NCI-H82 treated with DMSO at 0.1 percent for 48 hours (cell line): Measurements from ENCODE around the gene CCL20.
A peak's percentile ranks its signal among the peaks of the same experiment; 100 is the strongest.
"Not testable (repeated sequence)": the region's sequence is repeated elsewhere in the genome, so short reads cannot be mapped to it uniquely, and the experiment has no call there.

Experiments used
- DNase-seq: peaks from one replicate; lab custom pipeline; 2025; ENCODE audit not compliant: unreplicated experiment; lab: John Stamatoyannopoulos, UW

Gene CCL20

DNA sequence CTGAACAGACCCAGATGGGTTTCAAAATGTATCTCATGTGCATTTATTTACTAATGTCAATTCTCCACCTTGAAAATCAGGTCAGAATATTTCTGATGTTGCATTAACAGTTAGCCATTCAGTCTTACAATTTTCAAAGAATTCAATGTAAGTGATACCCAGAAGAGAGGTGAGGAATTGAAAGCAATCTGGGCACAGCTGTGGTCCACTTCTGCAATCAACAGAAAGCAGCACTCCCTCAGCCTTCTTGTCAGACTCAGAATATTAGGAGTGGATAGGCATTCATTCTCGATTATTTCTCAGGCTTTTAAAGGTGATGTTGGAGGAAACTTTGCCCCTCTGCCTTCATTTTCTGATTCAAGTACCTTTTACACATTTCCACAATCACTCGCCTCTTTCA, 15.7 kb downstream of the CCL20 start:
- no peak for DNase-seq

DNA sequence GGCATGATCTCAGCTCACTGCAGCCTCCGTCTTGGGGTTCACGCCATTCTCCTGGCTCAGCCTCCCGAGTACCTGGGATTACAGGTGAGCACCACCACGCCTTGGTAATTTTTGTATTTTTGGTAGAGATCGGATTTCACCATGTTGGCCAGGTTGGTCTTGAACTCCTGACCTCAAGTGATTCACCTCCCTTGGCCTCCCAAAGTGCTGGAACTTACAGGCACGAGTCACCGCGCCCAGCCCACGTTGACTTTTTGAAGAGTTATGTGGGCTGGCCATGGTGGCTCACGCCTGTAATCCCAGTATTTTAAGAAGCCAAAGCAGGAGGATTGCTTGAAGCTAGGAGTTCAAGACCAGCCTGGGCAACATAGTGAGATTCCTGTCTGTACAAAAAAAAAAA, 20.8 kb downstream of the CCL20 start:
- DNase-seq: no peak

DNA sequence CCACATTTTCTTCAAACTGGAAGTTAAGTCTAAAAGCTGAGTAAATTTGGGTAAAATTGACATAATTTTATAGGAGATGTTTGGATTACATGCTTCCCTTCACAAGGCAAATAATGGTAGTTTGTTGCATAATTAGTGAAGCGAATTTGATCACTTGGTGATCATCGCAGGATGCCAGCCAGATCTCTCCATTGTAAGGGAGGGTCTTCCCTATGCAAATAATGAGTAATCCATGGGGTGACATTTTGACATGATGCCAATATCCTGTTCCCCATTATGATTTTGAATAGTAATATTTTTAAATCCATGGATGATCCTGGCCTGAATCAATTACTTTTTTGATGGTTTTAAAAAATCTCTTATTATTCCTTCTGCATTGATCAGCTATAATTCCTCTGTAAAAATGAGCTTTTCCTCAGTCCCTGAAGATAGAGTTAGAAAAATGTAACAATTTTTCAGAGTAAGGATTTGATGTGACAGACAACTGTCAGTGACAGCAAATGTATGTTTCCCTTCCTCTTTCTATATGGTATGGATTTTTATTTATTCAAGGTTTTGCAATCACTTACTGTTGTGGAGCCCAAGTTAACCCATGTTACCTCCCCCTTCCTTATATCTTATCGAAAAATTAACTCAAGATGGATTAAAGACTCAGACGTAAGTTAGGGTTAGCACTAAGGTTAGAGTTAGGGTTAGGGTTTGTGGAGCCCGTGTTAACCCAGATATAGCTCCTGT, 21.4 kb downstream of the CCL20 start:
- no peak for DNase-seq

DNA sequence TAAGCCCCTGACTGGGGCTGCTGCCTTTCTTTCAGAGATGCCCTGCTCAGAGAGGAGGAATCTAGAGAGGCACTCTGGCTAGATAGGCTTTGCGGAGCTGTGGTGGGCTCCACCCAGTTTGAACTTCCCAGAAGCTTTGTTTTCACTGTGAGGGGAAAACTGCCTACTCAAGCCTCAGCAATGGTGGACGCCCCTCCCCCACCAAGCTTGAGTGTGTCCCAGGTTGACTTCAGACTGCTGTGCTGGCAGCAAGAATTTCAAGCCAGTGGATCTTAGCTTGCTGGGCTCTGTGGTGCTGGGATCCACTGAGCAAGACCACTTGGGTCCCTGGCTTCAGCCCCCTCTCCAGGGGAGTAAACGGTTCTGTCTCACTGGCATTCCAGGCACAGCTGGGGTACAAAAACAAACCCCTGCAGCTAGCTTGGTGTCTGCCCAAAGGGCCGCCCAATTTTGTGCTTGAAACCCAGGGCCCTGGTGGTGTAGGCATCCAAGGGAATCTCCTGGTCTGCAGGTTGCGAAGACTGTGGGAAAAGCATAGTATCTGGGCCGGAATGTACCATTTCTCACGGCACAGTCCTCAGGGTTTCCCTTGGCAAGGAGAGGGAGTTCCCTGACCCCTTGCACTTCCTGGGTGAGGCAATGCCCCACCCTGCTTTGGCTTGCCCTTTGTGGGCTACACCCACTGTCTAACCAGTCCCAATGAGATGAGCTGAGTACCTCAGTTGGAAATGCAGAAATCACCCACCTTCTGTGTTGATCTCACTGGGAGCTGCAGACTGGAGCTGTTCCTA, 25.9 kb downstream of the CCL20 start:
- not testable (repeated sequence) for DNase-seq

DNA sequence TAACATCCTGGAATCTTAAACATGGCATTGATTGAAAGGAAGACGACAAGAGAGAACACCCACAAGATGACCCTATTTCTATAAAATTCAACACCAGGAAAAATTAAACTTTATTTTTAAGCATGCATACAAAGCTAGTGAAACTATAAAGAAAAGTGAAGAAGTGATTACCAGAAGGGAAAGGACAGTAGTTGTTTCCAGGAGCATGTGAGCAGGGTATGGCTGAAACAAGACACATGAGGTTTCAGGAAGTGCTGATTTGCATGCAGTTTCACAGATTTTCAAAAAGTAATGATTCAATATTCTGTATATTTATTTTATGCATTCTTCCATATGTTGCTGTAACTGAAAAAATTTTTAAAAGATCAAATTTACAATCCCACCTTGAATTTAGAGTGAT, 33.2 kb downstream of the CCL20 start:
- no peak for DNase-seq

DNA sequence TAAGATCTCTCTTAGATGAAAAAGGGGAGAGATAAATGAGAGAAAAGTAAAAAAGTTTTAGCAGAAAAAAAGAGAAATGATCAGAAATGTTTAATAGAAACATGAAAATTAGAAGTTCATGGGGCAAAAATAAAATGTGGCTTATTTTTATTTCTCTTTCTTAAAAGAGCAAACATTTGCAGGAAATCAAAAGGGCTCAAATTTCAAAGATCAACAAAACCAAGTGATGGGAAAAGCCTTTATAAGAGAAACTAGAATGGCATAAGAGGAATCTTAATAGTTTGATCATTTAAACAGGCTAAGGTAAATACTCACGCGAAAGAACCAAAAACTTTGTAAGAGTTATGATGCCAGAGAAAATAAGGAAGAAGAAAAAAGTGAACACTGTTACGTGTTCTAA, 34.5 kb downstream of the CCL20 start:
- no peak for DNase-seq

DNA sequence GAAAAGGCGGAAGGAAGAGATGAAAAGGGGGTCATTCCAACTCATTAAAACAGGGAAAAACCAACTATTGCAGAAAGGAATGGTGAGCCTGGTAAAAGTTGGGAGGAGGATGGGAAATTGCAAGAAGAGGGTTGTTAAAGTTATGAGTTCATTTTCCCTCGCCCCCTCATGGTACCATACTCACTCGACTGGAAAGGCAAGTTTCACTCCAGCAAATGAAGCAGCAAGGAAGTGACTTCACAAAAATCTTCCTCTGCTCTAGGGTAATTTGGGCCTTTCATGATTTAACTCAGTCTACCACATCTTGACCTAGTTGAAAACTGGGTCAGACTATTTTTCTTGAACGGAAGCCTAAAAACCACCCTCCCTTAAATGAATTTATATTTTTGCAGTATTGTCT, 34.9 kb downstream of the CCL20 start:
- no peak for DNase-seq

DNA sequence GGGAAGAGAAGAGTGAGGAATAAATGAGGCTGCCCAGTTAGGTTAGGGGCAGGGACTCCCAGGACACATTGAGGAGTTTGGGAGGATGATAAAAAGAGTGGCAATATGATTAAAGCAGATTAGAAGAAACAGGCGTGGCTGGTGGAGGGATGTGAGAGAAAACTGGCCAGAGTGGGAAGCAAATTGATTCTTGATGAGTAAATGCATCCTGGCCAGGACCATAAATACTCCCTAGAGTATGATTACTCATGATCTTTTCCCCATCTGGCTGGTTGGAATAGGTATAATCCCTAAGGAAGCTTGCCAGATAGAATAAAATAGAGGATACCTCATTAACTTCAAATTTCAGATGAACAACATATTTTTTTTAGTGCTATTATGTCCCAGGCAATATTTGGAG, 36.3 kb downstream of the CCL20 start:
- no peak for DNase-seq

DNA sequence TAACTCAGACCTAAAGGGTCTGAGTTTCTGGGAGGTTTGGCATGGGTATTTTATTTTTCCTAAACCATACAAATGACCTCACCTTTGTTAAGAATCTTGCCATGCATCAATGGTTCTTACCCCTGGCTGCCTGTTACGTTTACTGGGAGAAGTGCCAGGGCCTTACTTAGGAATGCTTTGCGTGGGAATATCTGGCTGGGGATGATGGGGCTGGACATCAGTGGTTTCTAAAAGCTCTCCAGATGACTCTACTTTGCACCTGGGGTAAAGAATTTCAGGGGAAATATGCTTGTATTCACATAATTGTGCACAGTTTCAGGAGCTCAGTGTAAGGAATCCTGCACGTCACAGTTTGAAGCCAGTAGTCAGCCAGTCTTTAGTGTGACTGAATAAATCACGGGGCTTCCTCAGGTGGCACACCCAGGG, 39.6 kb downstream of the CCL20 start:
- DNase-seq: no peak

DNA sequence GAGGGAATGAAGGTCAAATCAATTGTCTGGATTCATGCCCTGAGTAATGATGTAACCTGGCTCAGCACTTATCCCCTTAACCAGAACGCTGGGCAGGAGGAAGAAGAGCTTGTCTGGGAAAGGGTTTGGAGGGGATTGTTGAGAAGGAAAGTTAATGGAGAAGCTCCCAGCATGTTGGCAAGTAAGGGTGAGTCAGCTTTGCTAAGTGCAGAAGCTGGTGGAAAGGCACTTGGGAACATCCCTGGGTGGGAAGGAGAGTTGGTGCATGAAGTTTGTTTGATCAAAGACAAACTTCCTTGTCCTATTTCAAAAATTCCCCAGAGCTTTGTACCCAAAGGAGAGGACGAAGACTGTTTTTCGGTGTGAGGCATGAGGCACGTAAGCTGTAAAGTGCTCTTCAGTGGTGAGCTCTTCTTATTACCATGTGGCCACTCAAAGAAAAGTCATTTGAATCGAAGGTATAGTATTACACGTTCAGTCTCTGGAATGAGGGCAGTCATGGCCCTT, 40.2 kb downstream of the CCL20 start:
- DNase-seq: no peak

DNA sequence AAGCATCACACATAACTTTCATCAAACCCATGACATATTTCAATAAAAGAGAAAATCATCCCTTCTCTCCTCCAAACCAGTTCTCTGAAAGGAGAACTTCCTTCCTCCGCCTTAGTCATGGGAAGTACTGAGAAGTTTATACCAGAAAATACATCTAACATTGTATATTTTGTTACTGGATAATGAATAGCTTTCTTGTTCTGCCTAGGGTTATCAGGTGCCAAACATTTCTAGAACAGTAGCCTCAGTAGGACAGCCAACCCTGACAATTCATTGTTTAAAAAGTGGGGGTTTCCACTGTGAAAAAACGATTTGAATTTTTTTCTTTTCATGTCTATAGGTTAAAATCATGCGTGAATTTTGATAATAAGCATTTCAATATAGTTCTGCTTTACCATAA, 41.8 kb downstream of the CCL20 start:
- no peak for DNase-seq

DNA sequence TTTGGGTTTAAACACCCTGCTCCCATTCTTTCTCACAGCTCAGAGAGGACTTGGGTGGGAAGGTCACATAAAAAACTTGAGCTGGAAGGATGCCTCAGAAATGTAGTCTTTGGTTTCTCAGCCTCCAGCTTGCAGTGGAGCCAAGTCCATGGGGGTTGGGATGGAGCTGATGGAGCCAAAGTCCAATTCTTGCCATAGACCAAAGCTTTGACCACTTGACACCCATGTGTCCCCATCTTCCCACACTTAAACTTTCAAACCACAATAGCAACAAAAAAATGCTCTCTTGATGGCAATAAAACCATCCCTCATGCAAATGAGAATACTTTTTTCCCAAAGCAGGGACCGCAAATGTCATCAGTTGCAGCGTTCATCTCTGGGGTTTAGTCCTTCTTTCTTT, 43.1 kb downstream of the CCL20 start:
- DNase-seq: no peak

DNA sequence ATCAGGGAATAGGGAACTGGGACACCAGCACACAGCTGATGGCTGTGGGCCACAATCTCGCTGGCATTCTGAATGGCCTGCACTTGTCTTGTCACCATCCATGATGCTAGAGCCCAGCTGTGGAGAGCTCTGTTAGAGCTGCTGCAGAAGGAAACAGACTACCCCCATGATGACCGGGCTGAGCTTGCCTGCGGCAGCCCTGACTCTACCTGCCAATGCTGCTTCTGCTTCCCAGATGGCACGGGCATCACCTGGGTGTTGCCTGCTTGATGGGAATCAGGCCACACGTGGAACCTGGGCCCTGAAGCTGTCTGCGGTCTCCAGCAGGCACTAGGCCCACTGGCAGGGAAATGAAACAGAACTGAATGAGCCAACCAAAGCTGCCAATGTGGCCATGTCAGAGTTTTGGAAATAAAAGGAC, 46.6 kb downstream of the CCL20 start:
- DNase-seq: no peak

DNA sequence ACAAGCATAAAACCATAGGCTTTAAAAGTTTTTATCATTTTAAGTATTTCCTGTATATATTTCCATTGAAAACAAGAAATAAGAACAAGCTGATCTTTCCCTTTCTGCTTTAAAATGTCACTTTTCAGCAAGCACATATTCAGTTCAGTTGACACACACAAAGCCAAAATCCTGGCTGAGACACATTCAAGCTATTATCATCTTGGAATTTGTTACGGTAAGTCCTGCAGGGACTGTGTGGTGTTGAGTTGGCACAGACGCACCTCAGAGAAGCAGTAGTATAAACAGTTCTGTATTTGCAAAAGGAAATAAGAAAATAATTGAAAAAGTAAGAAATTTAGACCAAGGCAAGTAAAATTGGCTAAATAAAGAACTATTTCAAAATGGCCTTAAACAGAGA, 47.4 kb downstream of the CCL20 start:
- no peak for DNase-seq

DNA sequence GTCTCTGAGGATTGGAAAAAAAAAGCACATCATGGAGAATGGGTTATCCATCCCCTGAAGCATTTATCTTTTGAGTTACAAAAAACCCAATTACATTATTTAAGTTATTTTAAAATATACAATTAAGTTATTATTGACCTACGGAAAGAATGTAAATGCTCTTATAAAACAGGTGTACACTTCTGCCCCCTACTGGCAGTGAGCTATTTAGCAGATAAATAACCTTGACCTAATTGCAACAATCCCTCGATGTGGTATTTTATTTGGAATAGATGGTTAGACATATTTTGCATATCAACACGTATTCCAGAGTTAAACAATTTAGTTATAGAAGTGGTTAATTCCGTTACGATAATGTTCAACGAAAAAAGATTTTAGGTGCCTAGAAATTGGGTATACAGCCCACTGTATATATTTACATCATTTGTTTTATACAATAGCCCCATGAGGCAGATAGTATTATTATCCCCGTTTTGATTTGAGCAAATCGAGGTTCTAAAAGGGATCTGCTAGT, 48.6 kb downstream of the CCL20 start:
- DNase-seq: peak; percentile 8

DNA sequence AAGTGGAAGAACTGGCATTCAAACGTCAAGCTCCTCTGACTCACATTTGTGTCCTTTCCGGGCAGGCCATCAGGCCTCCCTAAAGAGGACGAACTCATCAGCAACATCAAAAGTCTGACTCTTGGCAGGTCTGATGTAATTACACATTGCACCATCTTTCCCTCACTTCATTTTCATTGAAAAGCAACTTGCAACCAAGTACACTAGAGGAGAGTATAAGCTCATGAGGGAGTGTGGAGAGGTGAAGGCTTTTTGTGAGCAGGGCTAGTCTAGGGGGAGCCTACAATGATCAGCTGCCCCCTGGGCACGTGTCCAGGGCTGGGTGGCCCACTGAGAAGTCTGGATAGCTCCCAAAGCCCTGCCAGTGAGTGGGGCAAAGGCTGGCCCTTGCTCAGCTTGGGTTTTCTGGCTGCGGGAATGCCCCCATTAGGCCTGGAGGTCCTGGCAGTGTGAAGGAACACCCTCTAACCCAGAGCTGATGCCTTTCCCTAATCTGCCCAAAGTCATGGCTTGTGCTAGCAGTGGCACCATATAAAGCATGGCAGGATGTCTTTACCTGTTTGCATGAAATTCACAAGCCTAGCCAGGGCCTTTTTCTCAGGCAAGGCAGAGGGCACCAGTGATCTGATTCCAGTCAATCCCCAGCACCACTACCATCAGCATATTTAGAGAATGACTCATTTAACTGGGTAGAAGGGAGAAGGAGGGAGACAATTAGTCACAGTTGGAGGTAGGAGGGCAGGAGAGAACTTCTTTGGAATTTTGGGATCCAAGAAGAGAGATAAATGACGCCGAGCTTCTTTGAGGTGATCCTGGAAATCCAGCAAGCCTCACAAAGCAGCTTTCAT, 49.3 kb downstream of the CCL20 start:
- no peak for DNase-seq

DNA sequence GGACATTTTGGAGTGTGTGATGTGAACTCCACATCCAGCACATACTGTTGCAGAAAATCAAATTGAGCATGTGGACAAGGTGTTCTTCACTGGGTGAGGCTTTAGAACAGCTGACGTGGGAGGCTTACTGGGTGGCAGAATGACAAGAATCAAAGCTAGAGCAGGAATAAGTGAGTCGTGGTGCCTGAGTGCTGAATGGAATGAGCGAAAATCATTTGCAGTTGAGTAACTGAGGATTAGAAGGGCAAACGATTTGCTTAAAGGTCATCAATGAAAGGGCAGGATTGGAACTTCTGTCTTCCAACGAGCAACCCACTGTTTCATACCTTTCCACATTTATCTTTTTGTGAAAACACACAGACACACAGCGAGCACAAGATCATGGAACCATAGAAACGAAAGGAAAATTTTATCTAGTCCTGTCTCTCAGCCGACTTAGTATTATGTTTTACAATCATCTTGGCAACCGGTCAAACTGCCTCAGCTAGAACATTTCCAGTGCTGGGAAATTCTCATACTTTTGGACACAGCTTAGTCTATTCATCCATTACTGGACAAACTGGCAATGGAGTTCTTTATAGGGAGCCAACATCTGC, 50.6 kb downstream of the CCL20 start:
- DNase-seq: no peak

DNA sequence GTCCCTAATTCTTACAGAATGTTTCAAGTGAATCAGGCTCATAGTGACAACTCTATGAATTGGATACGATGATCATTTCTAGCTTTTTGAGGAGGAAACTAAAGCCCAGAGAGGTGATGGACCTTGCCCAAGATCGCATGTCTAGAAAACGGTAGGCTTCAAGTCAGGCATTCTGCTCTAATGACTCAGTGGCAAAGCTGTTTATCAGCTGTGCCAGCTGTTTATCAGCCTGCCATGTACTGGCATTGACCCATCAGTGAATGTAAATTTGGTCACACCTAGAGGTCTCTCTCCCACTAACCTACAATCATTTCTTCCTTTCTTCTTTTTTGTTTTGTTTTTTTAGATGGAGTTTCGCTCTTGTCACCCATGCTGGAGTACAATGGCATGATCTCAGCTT, 51.6 kb downstream of the CCL20 start:
- DNase-seq: no peak
